WI38 (cell line): Measurements from ENCODE around the gene MFSD6.

ENCODE experiments used
- H3K4me3 ChIP-seq: 2 replicates; pipeline ENCODE4 v1.5.1; 2011; ENCODE audit warnings: low read depth, mild to moderate bottlenecking, control low read depth, low read length
- TF ChIP-seq, protein P1 (sequence below): IDR thresholded peaks from 2 replicates; pipeline ENCODE4 v1.5.1; 2012; ENCODE audit warnings: low read depth, mild to moderate bottlenecking, control low read depth, low read length

The MFSD6 gene

GRCh38 chr2:190405995-190406394 is 2.2 kb upstream of the MFSD6 start:
- TF ChIP-seq, protein P1, sequence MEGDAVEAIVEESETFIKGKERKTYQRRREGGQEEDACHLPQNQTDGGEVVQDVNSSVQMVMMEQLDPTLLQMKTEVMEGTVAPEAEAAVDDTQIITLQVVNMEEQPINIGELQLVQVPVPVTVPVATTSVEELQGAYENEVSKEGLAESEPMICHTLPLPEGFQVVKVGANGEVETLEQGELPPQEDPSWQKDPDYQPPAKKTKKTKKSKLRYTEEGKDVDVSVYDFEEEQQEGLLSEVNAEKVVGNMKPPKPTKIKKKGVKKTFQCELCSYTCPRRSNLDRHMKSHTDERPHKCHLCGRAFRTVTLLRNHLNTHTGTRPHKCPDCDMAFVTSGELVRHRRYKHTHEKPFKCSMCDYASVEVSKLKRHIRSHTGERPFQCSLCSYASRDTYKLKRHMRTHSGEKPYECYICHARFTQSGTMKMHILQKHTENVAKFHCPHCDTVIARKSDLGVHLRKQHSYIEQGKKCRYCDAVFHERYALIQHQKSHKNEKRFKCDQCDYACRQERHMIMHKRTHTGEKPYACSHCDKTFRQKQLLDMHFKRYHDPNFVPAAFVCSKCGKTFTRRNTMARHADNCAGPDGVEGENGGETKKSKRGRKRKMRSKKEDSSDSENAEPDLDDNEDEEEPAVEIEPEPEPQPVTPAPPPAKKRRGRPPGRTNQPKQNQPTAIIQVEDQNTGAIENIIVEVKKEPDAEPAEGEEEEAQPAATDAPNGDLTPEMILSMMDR, result no peak
- H3K4me3 ChIP-seq, result no peak overlapping the region

GRCh38 chr2:190406805-190407204 is 1.4 kb upstream of the MFSD6 start:
- H3K4me3 ChIP-seq, result no peak overlapping the region

DNA sequence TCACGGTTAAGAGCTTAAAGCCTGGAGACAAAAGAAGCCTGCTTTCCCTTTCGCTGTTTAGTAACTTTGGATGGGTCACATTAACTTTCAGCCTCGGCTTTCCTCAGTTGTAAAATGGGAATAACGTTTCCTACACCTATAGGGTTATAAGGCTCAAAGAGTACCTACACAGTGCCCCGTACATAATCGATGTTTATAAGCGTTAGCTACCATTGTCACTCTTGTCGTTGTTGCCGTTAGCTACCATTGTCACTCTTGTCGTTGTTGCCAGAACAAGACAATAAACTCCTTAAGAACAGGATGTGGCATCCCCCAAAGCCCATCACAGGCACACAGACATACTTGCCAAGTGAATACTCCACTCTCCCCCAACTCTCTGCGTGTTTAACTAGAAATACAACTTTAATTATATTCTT is 901 bp upstream of the MFSD6 start:
- TF ChIP-seq, protein P1, result no peak
- no peak overlapping the region for H3K4me3 ChIP-seq

More at GRCh38 chr2:190406805-190407204, 1.4 kb upstream of the MFSD6 start:
- TF ChIP-seq, protein P1, result no peak

DNA sequence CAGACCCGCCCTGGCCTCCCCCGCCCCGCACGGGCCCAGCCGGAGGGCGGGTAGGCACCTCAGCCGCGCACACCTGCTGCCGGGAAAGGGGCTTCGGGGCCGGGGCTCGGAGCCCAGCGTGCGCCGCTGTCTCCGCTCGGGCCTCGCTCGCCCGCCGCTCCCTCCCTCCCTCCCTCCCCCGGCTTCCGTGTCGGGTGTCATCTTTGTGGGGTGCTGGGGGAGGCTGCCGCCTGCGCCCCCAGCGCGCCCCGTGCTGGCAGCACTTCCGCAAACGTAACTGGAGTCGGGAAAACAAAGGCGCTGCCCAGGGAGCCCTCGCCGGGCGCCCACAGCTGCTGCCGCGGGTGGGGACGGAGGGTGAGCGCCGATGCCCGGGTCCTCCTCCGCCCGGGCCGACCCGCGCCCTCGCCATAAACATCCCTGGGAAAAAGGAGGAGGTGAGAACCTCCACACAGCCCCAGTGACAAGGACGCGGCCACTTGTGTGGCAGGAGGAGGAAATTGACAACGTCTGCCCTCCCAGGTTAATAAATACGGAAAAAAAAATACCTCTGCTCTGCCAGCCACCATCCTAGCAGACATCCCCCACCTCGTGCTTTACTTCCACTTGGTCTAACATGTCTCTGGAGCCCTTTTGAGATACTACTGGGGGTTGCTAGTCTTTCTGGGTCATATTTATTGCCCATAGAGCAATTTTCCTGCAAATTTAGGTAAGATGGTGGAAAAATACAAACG is 550 bp downstream of the MFSD6 start:
- H3K4me3 ChIP-seq, result peak overlapping the region; percentile 58
- TF ChIP-seq, protein P1, result no peak

- H3K4me3 ChIP-seq, result no peak overlapping the region
- TF ChIP-seq, protein P1, result no peak
These were observed 1.5 kb downstream of the MFSD6 start for GRCh38 chr2:190409616-190410015.

DNA sequence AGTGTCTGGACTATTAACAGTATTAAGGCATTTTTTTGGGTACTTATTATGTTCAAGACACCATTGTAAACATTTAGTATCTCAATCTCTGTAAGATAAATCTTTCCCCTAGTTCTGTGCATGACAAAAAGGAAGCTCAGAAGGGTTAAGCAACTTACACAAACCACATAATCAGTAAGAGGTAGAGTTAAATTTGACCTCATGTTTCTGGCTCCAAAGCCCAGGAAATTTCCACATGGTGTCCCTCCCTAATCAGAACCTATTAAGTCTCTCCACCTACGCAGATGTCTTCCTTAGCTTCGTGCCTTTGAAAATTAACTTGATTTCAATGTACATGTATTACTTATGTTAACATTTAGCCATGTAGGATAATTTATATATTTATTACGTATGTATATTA is 2.0 kb downstream of the MFSD6 start:
- TF ChIP-seq, protein P1, result no peak
- H3K4me3 ChIP-seq, result no peak overlapping the region

GRCh38 chr2:190412966-190413365 is 4.8 kb downstream of the MFSD6 start:
- TF ChIP-seq, protein P1, result no peak
- no peak overlapping the region for H3K4me3 ChIP-seq
